ENCODE data around the gene SNHG17. TPM values are rescaled to one million over a fixed set of nuclear protein-coding genes. Genes with fewer than 3 reads are reported as not detected.

Gene SNHG17
- total RNA-seq, 2 donors from 2014 or later: 21.8 to 28.2 TPM

- 87% methylated on average over 3 of the region's 3 CpGs for WGBS
- Histone ChIP-seq H3K27ac (peak overlapping the region in 1 of 2 donors; percentile 50), H3K9me3 (no peaks in the 10 kb centered on the region), H3K4me3 (peak overlapping the region in 1 of 2 donors; percentile 21), H3K36me3 (no peaks in the 10 kb centered on the region), H3K4me1 (replicated peaks) (no peaks in the 10 kb centered on the region), H3K27me3 (replicated peaks; ENCODE audit: insufficient read depth) (no peaks in the 10 kb centered on the region)
- no peak for DNase-seq (ENCODE audit: low spot score)
- TF ChIP-seq CTCF (IDR thresholded peaks at IDR 0.05) (no peak), POLR2A (IDR thresholded peaks at IDR 0.05) (no peak), POLR2AphosphoS5 (IDR thresholded peaks at IDR 0.05) (no peak)
- intact Hi-C loops (cut with DNase I): no loop called here
These were observed 13.9 kb upstream of the SNHG17 start for GRCh38 chr20:38449046-38449445.

GRCh38 chr20:38447931-38448675, 13.0 kb upstream of the SNHG17 start:
- no peaks in the 10 kb centered on the region for H3K4me1 ChIP-seq (replicated peaks)
- no peaks in the 10 kb centered on the region for H3K27me3 ChIP-seq (replicated peaks; ENCODE audit: insufficient read depth)
- TF ChIP-seq CTCF (IDR thresholded peaks at IDR 0.05): no peak
- TF ChIP-seq POLR2AphosphoS5 (IDR thresholded peaks at IDR 0.05): peak; percentile 23
- no peaks in the 10 kb centered on the region for H3K36me3 ChIP-seq
- peak overlapping the region; percentile 28 to 50 for H3K27ac ChIP-seq
- intact Hi-C loops (cut with DNase I): no loop called here
- WGBS: 78% methylated on average over 10 of the region's 10 CpGs
- no peaks in the 10 kb centered on the region for H3K9me3 ChIP-seq
- H3K4me3 ChIP-seq: peak overlapping the region in 1 of 2 donors; percentile 21
- no peak for DNase-seq (ENCODE audit: low spot score)

GRCh38 chr20:38447251-38447661, 12.1 kb upstream of the SNHG17 start:
- intact Hi-C loops (cut with DNase I): no loop called here
- H3K4me3 ChIP-seq: peak overlapping the region; percentile 77 to 86
- 40% methylated on average over 12 of the region's 12 CpGs for WGBS

GRCh38 chr20:38446441-38447209, 11.5 kb upstream of the SNHG17 start:
- Histone ChIP-seq H3K4me3 (peak overlapping the region; percentile 77 to 86), H3K36me3 (no peaks in the 10 kb centered on the region), H3K4me1 (replicated peaks) (no peaks in the 10 kb centered on the region), H3K27me3 (replicated peaks; ENCODE audit: insufficient read depth) (no peaks in the 10 kb centered on the region), H3K9me3 (no peaks in the 10 kb centered on the region), H3K27ac (peak overlapping the region; percentile 83 to 85)
- intact Hi-C loops (cut with DNase I): loop anchor here (1.0 kb wide), 1 partner anchor 11 kb away; the partner anchor contains the start of gene SNHG17
- TF ChIP-seq POLR2AphosphoS5 (IDR thresholded peaks at IDR 0.05): peak; percentile 91
- TF ChIP-seq POLR2A (IDR thresholded peaks at IDR 0.05): peak; percentile 52
- TF ChIP-seq CTCF (IDR thresholded peaks at IDR 0.05): peak; percentile 62 to 97 (median 96)
- DNase-seq (ENCODE audit: low spot score): peak; percentile 80
- WGBS: 2% methylated on average over 56 of the region's 56 CpGs

More at GRCh38 chr20:38447251-38447661, 12.1 kb upstream of the SNHG17 start:
- no peaks in the 10 kb centered on the region for H3K27me3 ChIP-seq (replicated peaks; ENCODE audit: insufficient read depth)
- H3K36me3 ChIP-seq: no peaks in the 10 kb centered on the region
- H3K4me1 ChIP-seq (replicated peaks): no peaks in the 10 kb centered on the region
- peak overlapping the region; percentile 83 to 85 for H3K27ac ChIP-seq
- TF ChIP-seq POLR2AphosphoS5 (IDR thresholded peaks at IDR 0.05): no peak
- no peak for TF ChIP-seq CTCF (IDR thresholded peaks at IDR 0.05)
- no peak for TF ChIP-seq POLR2A (IDR thresholded peaks at IDR 0.05)
- DNase-seq (ENCODE audit: low spot score): no peak
- no peaks in the 10 kb centered on the region for H3K9me3 ChIP-seq
